OCI-LY7 (cell line): ENCODE measurements around the gene RSPH9. TPM values are rescaled to one million over a fixed set of nuclear protein-coding genes. Genes with fewer than 3 reads are reported as not detected.

Experiments used
- BruUV-seq: library from RNA; stranded (reverse); fragments of 400-500 nt; replicated peaks from 2 replicates; lab custom pipeline; 2021; lab: Mats Ljungman, UMichigan
- CTCF ChIA-PET: fragments of 300-600 bp; sonication (Branson Sonifier 250); formaldehyde crosslinking; loops from one replicate; lab custom pipeline; 2022; ENCODE audit warnings: antibody characterized with exemption; ENCODE audit not compliant: unreplicated experiment; lab: Charles Lee
- POLR2A ChIA-PET: fragments of 300-600 bp; sonication (Branson Sonifier 250); formaldehyde crosslinking; loops from one replicate; lab custom pipeline; 2022; ENCODE audit warnings: antibody characterized with exemption; lab: Charles Lee
- DNase-seq: peaks from one replicate; pipeline ENCODE4 v3.0.0-alpha.2; 2015; ENCODE audit warnings: low spot score
- H2AFZ ChIP-seq: fragments of 200-600 bp; sonication (generic), shearing (Covaris generic); 2 replicates; pipeline ENCODE4 v1.6.1; 2014; ENCODE audit warnings: mild to moderate bottlenecking, antibody characterized with exemption, low read length, moderate library complexity
- H3K27ac ChIP-seq: fragments of 200-600 bp; sonication (generic); 2 replicates; pipeline ENCODE4 v1.5.1; 2014; ENCODE audit warnings: mixed run types, low read depth, mild to moderate bottlenecking, moderate library complexity, low read length, inconsistent platforms; ENCODE audit not compliant: poor library complexity, severe bottlenecking
- H3K36me3 ChIP-seq: fragments of 200-600 bp; sonication (generic); 2 replicates; pipeline ENCODE4 v1.6.1; 2014; ENCODE audit warnings: mild to moderate bottlenecking, antibody characterized with exemption, low read length, moderate library complexity, mixed read lengths; ENCODE audit not compliant: insufficient read depth
- H3K4me1 ChIP-seq: fragments of 200-600 bp; sonication (generic); 2 replicates; pipeline ENCODE4 v1.5.1; 2014; ENCODE audit warnings: mild to moderate bottlenecking, low read length; ENCODE audit not compliant: insufficient read depth, poor library complexity, severe bottlenecking
- H3K4me2 ChIP-seq: fragments of 200-600 bp; sonication (generic); 2 replicates; pipeline ENCODE4 v1.6.1; 2014; ENCODE audit warnings: mild to moderate bottlenecking, low read length
- H3K4me3 ChIP-seq: fragments of 200-600 bp; sonication (generic); 2 replicates; pipeline ENCODE4 v1.5.1; 2014; ENCODE audit warnings: mild to moderate bottlenecking, low read depth, low read length; ENCODE audit not compliant: poor library complexity, severe bottlenecking
- H3K79me2 ChIP-seq: fragments of 200-600 bp; sonication (generic); 2 replicates; pipeline ENCODE4 v1.6.1; 2016; ENCODE audit warnings: low read depth, mild to moderate bottlenecking, low read length, moderate library complexity, mixed read lengths; ENCODE audit not compliant: insufficient read depth
- H3K9me2 ChIP-seq: fragments of 200-600 bp; sonication (generic); 2 replicates; pipeline ENCODE4 v1.6.1; 2016; ENCODE audit warnings: mild to moderate bottlenecking, low read length, mixed read lengths; ENCODE audit not compliant: insufficient read depth
- H3K9me3 ChIP-seq: fragments of 200-600 bp; sonication (generic); 2 replicates; pipeline ENCODE4 v1.6.1; 2014; ENCODE audit warnings: mild to moderate bottlenecking, mixed run types, low read length, mixed read lengths
- H4K20me1 ChIP-seq: fragments of 200-600 bp; sonication (generic); 2 replicates; pipeline ENCODE4 v1.6.1; 2014; ENCODE audit warnings: mild to moderate bottlenecking, antibody characterized with exemption, low read length, moderate library complexity, mixed read lengths; ENCODE audit not compliant: insufficient read depth
- CTCF ChIP-seq: fragments of 200-600 bp; sonication (generic); conservative IDR thresholded peaks from 2 replicates; pipeline ENCODE4 v1.5.1; 2014; ENCODE audit warnings: mild to moderate bottlenecking, antibody characterized with exemption, low read length, moderate library complexity, mixed read lengths
- EZH2phosphoT487 ChIP-seq: fragments of 200-600 bp; sonication (generic); IDR thresholded peaks from 2 replicates; pipeline ENCODE4 v1.6.1; 2018; ENCODE audit warnings: low read depth, borderline replicate concordance, mild to moderate bottlenecking, mixed run types, antibody characterized with exemption, low read length, moderate library complexity, mixed read lengths
- intact Hi-C: fragments of 100-400 bp; cut with micrococcal nuclease; formaldehyde crosslinking; loops from one replicate; pipeline ENCODE4 v1.10.0; 2022; ENCODE audit not compliant: unreplicated experiment
- total RNA-seq, 2 experiments: library from RNA; depleted of rRNA in 1 of 2; stranded (reverse); fragments of >200 nt in 1 of 2; shearing (Covaris generic) in 1 of 2; gene quantifications; 2 replicates each; pipeline ENCODE4 v1.2.3, GENCODE V29; 2014 to 2022

Gene RSPH9
- total RNA-seq, 2 experiments from 2014 or later = 0.28 TPM; not detected in 1

- Histone ChIP-seq H3K4me2 (no peak overlapping the region), H4K20me1 (no peaks in the 10 kb centered on the region), H3K27ac (no peak overlapping the region), H2AFZ (no peak overlapping the region), H3K4me1 (no peaks in the 10 kb centered on the region), H3K9me2 (no peaks in the 10 kb centered on the region), H3K36me3 (peaks cover 87% of the 10 kb centered on the region), H3K79me2 (no peaks in the 10 kb centered on the region), H3K9me3 (no peaks in the 10 kb centered on the region), H3K4me3 (no peak overlapping the region)
- ChIA-PET CTCF (no interaction called here), POLR2A (interaction anchor here (0.5 kb wide), 1 partner anchor 359 kb away, joined by 3 read pairs; no protein-coding TSS in a partner anchor)
- no TSS peak for BruUV-seq
- intact Hi-C loops = no loop called here
- no peak for TF ChIP-seq EZH2phosphoT487
- no peak for TF ChIP-seq CTCF
- no peak for DNase-seq
Measured at GRCh38 chr6:43674291-43674690, 29.5 kb downstream of the RSPH9 start.

GRCh38 chr6:43674921-43675320 lies 30.1 kb downstream of the RSPH9 start:
- Histone ChIP-seq H3K4me1 (no peaks in the 10 kb centered on the region), H3K4me2 (no peak overlapping the region), H2AFZ (no peak overlapping the region), H3K4me3 (no peak overlapping the region), H4K20me1 (no peaks in the 10 kb centered on the region), H3K79me2 (no peaks in the 10 kb centered on the region), H3K27ac (no peak overlapping the region), H3K9me2 (no peaks in the 10 kb centered on the region), H3K9me3 (no peaks in the 10 kb centered on the region), H3K36me3 (peaks cover 93% of the 10 kb centered on the region)
- no TSS peak for BruUV-seq
- DNase-seq = no peak
- POLR2A ChIA-PET = interaction anchor here (0.5 to 1.1 kb wide), 2 partner anchors 100 to 359 kb away, joined by 3 read pairs; no protein-coding TSS in a partner anchor
- intact Hi-C loops = no loop called here
- TF ChIP-seq CTCF (no peak), EZH2phosphoT487 (no peak)
- CTCF ChIA-PET = no interaction called here

- BruUV-seq = no TSS peak
- Histone ChIP-seq H4K20me1 (0 out of 2 replicates have a peak, but pooled peaks cover 4% of the 10 kb centered on the region), H3K9me3 (no peaks in the 10 kb centered on the region), H3K79me2 (peaks cover 9% of the 10 kb centered on the region; the same call in 1 of the 2 replicates), H3K9me2 (no peaks in the 10 kb centered on the region), H3K4me3 (no peak overlapping the region), H3K27ac (no peak overlapping the region), H2AFZ (no peak overlapping the region), H3K36me3 (peaks cover 92% of the 10 kb centered on the region), H3K4me1 (no peaks in the 10 kb centered on the region), H3K4me2 (no peak overlapping the region)
- CTCF ChIA-PET = interaction anchor here (0.6 kb wide), 1 partner anchor 69 kb away, joined by 3 read pairs; no protein-coding TSS in a partner anchor
- TF ChIP-seq CTCF (no peak), EZH2phosphoT487 (no peak)
- intact Hi-C loops = no loop called here
- POLR2A ChIA-PET = interaction anchor here (0.6 kb wide), 1 partner anchor 70 kb away, joined by 3 read pairs; no protein-coding TSS in a partner anchor
- no peak for DNase-seq
Measured at GRCh38 chr6:43676962-43677606, 32.2 kb downstream of the RSPH9 start.
